Fibroblast of lung (primary cell): ENCODE results near the gene IL10RA. TPM values are rescaled to one million over a fixed set of nuclear protein-coding genes. Genes with fewer than 3 reads are reported as not detected.

Source experiments
- DNase-seq, 2 donors: peaks; one replicate each; pipeline versions ENCODE4 v3.0.0 to v3.0.0-alpha.2; 2010; ENCODE audit warnings: low read depth in 2 of 2
- H2AFZ ChIP-seq: 2 replicates; pipeline ENCODE4 v1.5.1; 2012; ENCODE audit warnings: low read length, control low read depth, inconsistent platforms
- H3K27ac ChIP-seq: 2 replicates; pipeline ENCODE4 v1.5.1; 2011; ENCODE audit warnings: low read length, control low read depth; ENCODE audit not compliant: insufficient read depth
- H3K27me3 ChIP-seq: 2 replicates; pipeline ENCODE4 v1.5.1; 2011; ENCODE audit warnings: mild to moderate bottlenecking, low read length; ENCODE audit not compliant: control insufficient read depth, insufficient read depth
- H3K36me3 ChIP-seq: 2 replicates; pipeline ENCODE4 v1.5.1; 2011; ENCODE audit warnings: low read length; ENCODE audit not compliant: control insufficient read depth, insufficient read depth
- H3K4me1 ChIP-seq: 2 replicates; pipeline ENCODE4 v1.5.1; 2011; ENCODE audit warnings: low read length; ENCODE audit not compliant: control insufficient read depth, insufficient read depth; ENCODE audit errors: extremely low read depth
- H3K4me2 ChIP-seq: 2 replicates; pipeline ENCODE4 v1.5.1; 2011; ENCODE audit warnings: low read length, control low read depth; ENCODE audit not compliant: insufficient read depth; ENCODE audit errors: extremely low read depth
- H3K4me3 ChIP-seq, 4 experiments: fragments of 200-600 bp in 1 of 4; sonication (generic) in 1 of 4; replicated peaks in 1 of 4; 2 replicates each; pipeline ENCODE4 v1.5.1; 2011 to 2016; ENCODE audit warnings: low read length in 4 of 4, low read depth in 3 of 4, mild to moderate bottlenecking in 3 of 4, control low read depth in 2 of 4, inconsistent platforms in 1 of 4, mixed read lengths in 1 of 4; ENCODE audit not compliant: insufficient read depth in 1 of 4; ENCODE audit errors: control extremely low read depth in 1 of 4
- H3K79me2 ChIP-seq: 2 replicates; pipeline ENCODE4 v1.5.1; 2012; ENCODE audit warnings: mild to moderate bottlenecking, low read length, inconsistent platforms; ENCODE audit not compliant: control insufficient read depth, insufficient read depth
- H3K9ac ChIP-seq: 2 replicates; pipeline ENCODE4 v1.5.1; 2011; ENCODE audit warnings: mild to moderate bottlenecking, low read length, control low read depth; ENCODE audit not compliant: insufficient read depth
- H3K9me3 ChIP-seq: 2 replicates; pipeline ENCODE4 v1.5.1; 2012; ENCODE audit warnings: low read depth, low read length; ENCODE audit not compliant: control insufficient read depth, insufficient read depth
- H4K20me1 ChIP-seq: 2 replicates; pipeline ENCODE4 v1.5.1; 2011; ENCODE audit warnings: low read length; ENCODE audit not compliant: control insufficient read depth, insufficient read depth; ENCODE audit errors: extremely low read depth
- EZH2 ChIP-seq: IDR thresholded peaks from 2 replicates; pipeline ENCODE4 v1.5.1; 2012; ENCODE audit warnings: low read length, control low read depth, mild to moderate bottlenecking; ENCODE audit errors: missing control alignments
- polyA plus RNA-seq, 2 donors: library from polyadenylated mRNA; depleted of rRNA in 1 of 2; stranded (reverse) in 1 of 2; unstranded in 1 of 2; fragments of >200 nt; gene quantifications; 2 replicates each; pipeline ENCODE4 v1.2.1, GENCODE V29; 2011 to 2012; ENCODE audit warnings: missing spikeins in 1 of 2
- total RNA-seq: library from RNA; depleted of rRNA; stranded (reverse); fragments of >200 nt; gene quantifications from 2 replicates; pipeline ENCODE4 v1.2.1, GENCODE V29; 2014
- TF ChIP-seq, protein P1 (sequence below), 2 donors: IDR thresholded peaks in 1 of 2; conservative IDR thresholded peaks in 1 of 2; 1 replicate in 1 of 2; 2 replicates in 1 of 2; pipeline ENCODE4 v1.5.1; 2011 to 2012; ENCODE audit warnings: low read length in 2 of 2, control low read depth in 1 of 2, inconsistent platforms in 1 of 2, low read depth in 1 of 2, mild to moderate bottlenecking in 1 of 2

The IL10RA gene
- total and polyA plus RNA-seq, 2 donors (not counting 1 experiment from before 2014, with no cell fraction given), result 0.17 TPM; not detected in 1

DNA sequence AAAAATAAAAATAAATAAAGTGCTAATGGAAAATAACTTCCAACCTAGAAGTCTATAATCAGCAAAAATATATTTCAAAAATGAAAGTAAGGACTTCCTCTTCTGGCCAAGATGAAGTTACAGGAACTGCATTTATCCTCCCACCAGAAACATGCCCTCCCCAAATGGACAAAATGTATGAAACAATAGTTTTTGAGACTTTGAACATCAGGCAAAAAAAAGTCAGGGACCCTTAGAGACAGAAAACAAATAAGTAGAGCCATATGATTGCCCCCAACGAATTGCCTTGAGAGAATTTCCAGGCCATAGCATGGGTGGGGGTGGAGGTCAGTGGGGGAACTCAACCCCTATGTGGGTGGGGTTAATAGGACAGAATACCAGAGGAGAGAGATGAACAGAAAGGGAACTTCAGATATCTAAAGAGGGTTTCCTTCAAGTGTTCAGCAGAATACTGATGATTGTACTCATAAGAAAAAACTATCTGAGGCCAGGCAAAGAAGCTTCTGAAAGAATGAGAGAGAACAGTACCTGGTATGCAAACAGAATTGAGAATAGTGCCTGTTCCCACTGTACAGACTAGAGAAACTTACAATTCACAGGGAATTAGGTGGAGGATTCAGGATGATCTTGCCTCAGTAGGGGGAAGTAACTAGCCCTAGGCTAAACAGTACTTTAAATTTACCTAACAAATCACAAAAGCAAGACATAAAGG is 26.6 kb upstream of the IL10RA start:
- Histone ChIP-seq H3K4me2 (no peak overlapping the region), H3K9me3 (no peaks in the 10 kb centered on the region), H3K4me1 (no peaks in the 10 kb centered on the region), H3K27ac (no peak overlapping the region), H3K9ac (no peak overlapping the region), H3K27me3 (no peaks in the 10 kb centered on the region), H3K79me2 (no peaks in the 10 kb centered on the region), H4K20me1 (no peaks in the 10 kb centered on the region), H2AFZ (no peak overlapping the region), H3K36me3 (no peaks in the 10 kb centered on the region), H3K4me3 (no peak overlapping the region)
- TF ChIP-seq EZH2, result no peak
- TF ChIP-seq, protein P1, sequence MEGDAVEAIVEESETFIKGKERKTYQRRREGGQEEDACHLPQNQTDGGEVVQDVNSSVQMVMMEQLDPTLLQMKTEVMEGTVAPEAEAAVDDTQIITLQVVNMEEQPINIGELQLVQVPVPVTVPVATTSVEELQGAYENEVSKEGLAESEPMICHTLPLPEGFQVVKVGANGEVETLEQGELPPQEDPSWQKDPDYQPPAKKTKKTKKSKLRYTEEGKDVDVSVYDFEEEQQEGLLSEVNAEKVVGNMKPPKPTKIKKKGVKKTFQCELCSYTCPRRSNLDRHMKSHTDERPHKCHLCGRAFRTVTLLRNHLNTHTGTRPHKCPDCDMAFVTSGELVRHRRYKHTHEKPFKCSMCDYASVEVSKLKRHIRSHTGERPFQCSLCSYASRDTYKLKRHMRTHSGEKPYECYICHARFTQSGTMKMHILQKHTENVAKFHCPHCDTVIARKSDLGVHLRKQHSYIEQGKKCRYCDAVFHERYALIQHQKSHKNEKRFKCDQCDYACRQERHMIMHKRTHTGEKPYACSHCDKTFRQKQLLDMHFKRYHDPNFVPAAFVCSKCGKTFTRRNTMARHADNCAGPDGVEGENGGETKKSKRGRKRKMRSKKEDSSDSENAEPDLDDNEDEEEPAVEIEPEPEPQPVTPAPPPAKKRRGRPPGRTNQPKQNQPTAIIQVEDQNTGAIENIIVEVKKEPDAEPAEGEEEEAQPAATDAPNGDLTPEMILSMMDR (conservative IDR thresholded peaks at IDR 0.05 in 1 of 2, IDR thresholded peaks at IDR 0.05 in 1 of 2; ENCODE audit: low read depth in 1 of 2, low read length in 2 of 2), result no peak
- no peak for DNase-seq

DNA sequence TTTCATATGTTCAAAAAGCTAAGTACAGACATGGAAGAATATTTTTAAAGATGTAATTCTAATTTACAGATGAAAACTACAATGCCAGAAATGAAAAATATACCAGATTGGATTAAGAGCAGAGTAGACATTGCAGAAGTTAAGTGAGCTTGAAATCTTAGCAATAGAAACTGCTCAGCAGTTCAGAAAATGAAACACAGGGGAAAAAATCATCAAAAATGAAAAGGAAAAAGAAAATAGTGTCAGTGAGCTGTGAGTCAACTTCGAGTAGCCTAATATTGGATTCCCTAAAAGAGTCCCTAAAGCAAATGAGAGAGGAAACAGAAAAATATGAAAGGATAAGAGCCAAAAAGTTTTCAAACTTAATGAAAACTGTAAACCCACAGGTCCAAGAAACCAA is 25.8 kb upstream of the IL10RA start:
- H3K79me2 ChIP-seq, result no peaks in the 10 kb centered on the region
- DNase-seq, result no peak
- H3K4me2 ChIP-seq, result no peak overlapping the region
- no peak overlapping the region for H2AFZ ChIP-seq
- TF ChIP-seq, protein P1 (conservative IDR thresholded peaks at IDR 0.05 in 1 of 2, IDR thresholded peaks at IDR 0.05 in 1 of 2; ENCODE audit: low read depth in 1 of 2, low read length in 2 of 2), result no peak
- no peak for TF ChIP-seq EZH2
- no peaks in the 10 kb centered on the region for H3K36me3 ChIP-seq
- H4K20me1 ChIP-seq, result no peaks in the 10 kb centered on the region
- H3K4me1 ChIP-seq, result no peaks in the 10 kb centered on the region
- H3K4me3 ChIP-seq, result no peak overlapping the region
- H3K27me3 ChIP-seq, result no peaks in the 10 kb centered on the region
- H3K9ac ChIP-seq, result no peak overlapping the region
- H3K27ac ChIP-seq, result no peak overlapping the region
- no peaks in the 10 kb centered on the region for H3K9me3 ChIP-seq

DNA sequence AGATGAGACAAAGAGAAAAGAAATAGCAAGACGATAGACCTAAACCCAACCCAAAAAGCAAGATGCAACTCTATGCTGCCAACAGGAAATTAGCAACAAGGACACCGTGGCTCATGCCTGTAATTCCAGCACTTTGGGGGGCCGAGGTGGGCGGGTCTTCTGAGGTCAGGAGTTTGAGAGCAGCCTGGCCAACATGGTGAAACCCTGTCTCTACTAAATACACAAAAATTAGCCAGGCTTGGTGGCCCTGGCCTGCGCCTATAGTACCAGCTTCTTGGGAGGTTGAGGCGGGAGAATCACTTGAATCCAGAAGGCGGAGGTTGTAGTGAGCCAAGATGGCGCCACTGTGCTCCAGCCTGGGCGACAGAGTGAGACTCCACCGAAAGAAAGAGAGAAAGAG is 24.3 kb upstream of the IL10RA start:
- no peaks in the 10 kb centered on the region for H3K27me3 ChIP-seq
- H3K27ac ChIP-seq, result no peak overlapping the region
- no peak overlapping the region for H3K9ac ChIP-seq
- no peak overlapping the region for H3K4me3 ChIP-seq
- H2AFZ ChIP-seq, result no peak overlapping the region
- no peaks in the 10 kb centered on the region for H3K4me1 ChIP-seq
- H3K79me2 ChIP-seq, result no peaks in the 10 kb centered on the region
- DNase-seq, result no peak
- H3K9me3 ChIP-seq, result no peaks in the 10 kb centered on the region
- no peaks in the 10 kb centered on the region for H4K20me1 ChIP-seq
- no peak overlapping the region for H3K4me2 ChIP-seq
- TF ChIP-seq EZH2, result no peak
- TF ChIP-seq, protein P1 (conservative IDR thresholded peaks at IDR 0.05 in 1 of 2, IDR thresholded peaks at IDR 0.05 in 1 of 2; ENCODE audit: low read depth in 1 of 2, low read length in 2 of 2), result no peak
- H3K36me3 ChIP-seq, result no peaks in the 10 kb centered on the region
